Upper lobe of left lung (tissue), 6 donors: ENCODE results near the gene CASP14. TPM values are rescaled to one million over a fixed set of nuclear protein-coding genes. Genes with fewer than 3 reads are reported as not detected.

Source experiments
- ATAC-seq, 2 donors: fragments of 200-7000 bp; cut with Tn5 transposase; one replicate each; pipeline ENCODE4 v1.9.1; 2022; ENCODE audit warnings: mild to moderate bottlenecking in 2 of 2, moderate library complexity in 2 of 2; ENCODE audit not compliant: low FRiP score in 2 of 2
- DNase-seq, 2 donors: peaks; one replicate each; pipeline ENCODE4 v3.0.0-alpha.2; 2019 to 2020
- H3K27ac ChIP-seq, 4 donors: fragments of 200-600 bp; sonication (generic); one replicate each; pipeline ENCODE4 v1.5.1; 2016 to 2019
- H3K27me3 ChIP-seq, 4 donors: fragments of 200-600 bp; sonication (generic); one replicate each; pipeline ENCODE4 v1.5.1; 2017 to 2019
- H3K36me3 ChIP-seq, 4 donors: fragments of 200-600 bp; sonication (generic); one replicate each; pipeline ENCODE4 v1.5.1; 2016 to 2019
- H3K4me1 ChIP-seq, 4 donors: fragments of 200-600 bp; sonication (generic); one replicate each; pipeline ENCODE4 v1.5.1; 2018 to 2019
- H3K4me3 ChIP-seq, 4 donors: fragments of 200-600 bp; sonication (generic); one replicate each; pipeline ENCODE4 v1.5.1; 2017 to 2019; ENCODE audit warnings: mild to moderate bottlenecking in 2 of 4, moderate library complexity in 1 of 4
- H3K9me3 ChIP-seq, 4 donors: fragments of 200-600 bp; sonication (generic); one replicate each; pipeline ENCODE4 v1.5.1; 2018 to 2019
- CTCF ChIP-seq, 6 experiments: fragments of 450-650 bp in 4 of 6; fragments of 200-600 bp in 2 of 6; sonication (generic) in 2 of 6; IDR thresholded peaks; one replicate each; pipeline ENCODE4 v1.5.1; 2016 to 2019; ENCODE audit warnings: antibody characterized with exemption in 6 of 6
- EP300 ChIP-seq, 4 donors: sonication (generic); formaldehyde crosslinking; IDR thresholded peaks; one replicate each; pipeline ENCODE4 v1.5.1; 2017; ENCODE audit warnings: antibody characterized with exemption in 4 of 4, control low read depth in 2 of 4
- POLR2A ChIP-seq, 4 donors: fragments of 450-650 bp; IDR thresholded peaks; one replicate each; pipeline ENCODE4 v1.5.1; 2016 to 2017; ENCODE audit warnings: antibody characterized with exemption in 4 of 4, mild to moderate bottlenecking in 2 of 4
- POLR2AphosphoS5 ChIP-seq, 2 donors: sonication (generic); formaldehyde crosslinking; IDR thresholded peaks; one replicate each; pipeline ENCODE4 v1.5.1; 2017; ENCODE audit warnings: antibody characterized with exemption in 2 of 2
- WGBS, 2 donors: methylation state at CpG; one replicate each; pipeline ENCODE4 v1.1.5; 2017 to 2018; 5-methylcytosine and 5-hydroxymethylcytosine counted together
- total RNA-seq, 6 donors: library from RNA; depleted of rRNA in 4 of 6; stranded (reverse); fragments of >200 nt in 4 of 6; gene quantifications; one replicate each; pipeline versions ENCODE4 v1.1.0 to v1.2.1, GENCODE V29; 2016 to 2021
- donor health status: DM: no; HTN: no; CAD: no; lungs with moderate emphysema.
- donor health status: DM: no; HTN: yes; CAD: no; lungs with severe emphysema.

Gene CASP14
- total RNA-seq, 6 donors from 2014 or later = not detected

- peak; percentile 71 to 75 for ATAC-seq
- WGBS, 2 donors = 50 to 64% methylated on average over 3 of the region's 3 CpGs
- Histone ChIP-seq H3K27me3 (no peaks in the 10 kb centered on the region), H3K27ac (peak overlapping the region in 1 of 4 donors; percentile 7), H3K36me3 (no peaks in the 10 kb centered on the region), H3K4me3 (no peak overlapping the region), H3K4me1 (peaks cover 0 to 10% (median 4%) of the 10 kb centered on the region in 4 donors), H3K9me3 (peaks cover 0 to 6% (median 3%) of the 10 kb centered on the region in 4 donors)
- DNase-seq = peak in 1 of 2 donors; percentile 36
- TF ChIP-seq CTCF (IDR thresholded peaks at IDR 0.05) (peak in 5 of 6 experiments; percentile 59 to 78 (median 72)), POLR2AphosphoS5 (IDR thresholded peaks at IDR 0.05) (no peak)
These were observed 52.3 kb downstream of the CASP14 start for GRCh38 chr19:15101479-15102082.

GRCh38 chr19:15104003-15104402 is 54.7 kb downstream of the CASP14 start:
- H3K36me3 ChIP-seq = peaks cover 0 to 3% (median under 1%) of the 10 kb centered on the region in 4 donors
- DNase-seq (no peak), ATAC-seq (no peak)
- no peak overlapping the region for H3K27ac ChIP-seq
- H3K4me3 ChIP-seq = no peak overlapping the region
- H3K9me3 ChIP-seq = peaks cover 0 to 6% (median 3%) of the 10 kb centered on the region in 4 donors
- peaks cover 7 to 28% (median 18%) of the 10 kb centered on the region in 4 donors for H3K4me1 ChIP-seq
- H3K27me3 ChIP-seq = peaks cover 0 to 3% (median 0%) of the 10 kb centered on the region in 4 donors
- 93 to 100% methylated on average over 1 of the region's 1 CpG for WGBS, 2 donors
- TF ChIP-seq POLR2A (IDR thresholded peaks at IDR 0.05) = no peak
- no peak for TF ChIP-seq POLR2AphosphoS5 (IDR thresholded peaks at IDR 0.05)
- TF ChIP-seq CTCF (IDR thresholded peaks at IDR 0.05) = no peak
- TF ChIP-seq EP300 (IDR thresholded peaks at IDR 0.05) = no peak

GRCh38 chr19:15104411-15104810 is 55.1 kb downstream of the CASP14 start:
- peaks cover 0 to 8% (median 4%) of the 10 kb centered on the region in 4 donors for H3K36me3 ChIP-seq
- H3K4me1 ChIP-seq = peaks cover 9 to 30% (median 18%) of the 10 kb centered on the region in 4 donors
- TF ChIP-seq POLR2A (IDR thresholded peaks at IDR 0.05) (no peak), POLR2AphosphoS5 (IDR thresholded peaks at IDR 0.05) (no peak), EP300 (IDR thresholded peaks at IDR 0.05) (no peak), CTCF (IDR thresholded peaks at IDR 0.05) (no peak)
- 75 to 91% methylated on average over 1 of the region's 1 CpG for WGBS, 2 donors
- DNase-seq (no peak), ATAC-seq (no peak)
- H3K4me3 ChIP-seq = no peak overlapping the region
- H3K27ac ChIP-seq = no peak overlapping the region
- H3K9me3 ChIP-seq = peaks cover 0 to 6% (median 3%) of the 10 kb centered on the region in 4 donors
- H3K27me3 ChIP-seq = peaks cover 0 to 3% (median 0%) of the 10 kb centered on the region in 4 donors

GRCh38 chr19:15105044-15105443 is 55.8 kb downstream of the CASP14 start:
- TF ChIP-seq CTCF (IDR thresholded peaks at IDR 0.05) = no peak
- no peak for TF ChIP-seq POLR2A (IDR thresholded peaks at IDR 0.05)

More at GRCh38 chr19:15105044-15105443, 55.8 kb downstream of the CASP14 start:
- no peak for ATAC-seq
- 82 to 100% methylated on average over 3 of the region's 3 CpGs for WGBS, 2 donors
- Histone ChIP-seq H3K27me3 (peaks cover 0 to 3% (median 0%) of the 10 kb centered on the region in 4 donors), H3K9me3 (peaks cover 0 to 6% (median 3%) of the 10 kb centered on the region in 4 donors), H3K36me3 (peaks cover 0 to 14% (median 11%) of the 10 kb centered on the region in 4 donors), H3K4me1 (peaks cover 9 to 30% (median 18%) of the 10 kb centered on the region in 4 donors), H3K4me3 (no peak overlapping the region), H3K27ac (no peak overlapping the region)
- no peak for DNase-seq
